ENCODE results near the gene RBKS. TPM values are rescaled to one million over a fixed set of nuclear protein-coding genes. Genes with fewer than 3 reads are reported as not detected.

Gene RBKS
- total and polyA plus RNA-seq, 2 of the 8 experiments (the other 6 are each of a cell fraction or from before 2014, with no cell fraction given), result 1.1 to 1.5 TPM

DNA sequence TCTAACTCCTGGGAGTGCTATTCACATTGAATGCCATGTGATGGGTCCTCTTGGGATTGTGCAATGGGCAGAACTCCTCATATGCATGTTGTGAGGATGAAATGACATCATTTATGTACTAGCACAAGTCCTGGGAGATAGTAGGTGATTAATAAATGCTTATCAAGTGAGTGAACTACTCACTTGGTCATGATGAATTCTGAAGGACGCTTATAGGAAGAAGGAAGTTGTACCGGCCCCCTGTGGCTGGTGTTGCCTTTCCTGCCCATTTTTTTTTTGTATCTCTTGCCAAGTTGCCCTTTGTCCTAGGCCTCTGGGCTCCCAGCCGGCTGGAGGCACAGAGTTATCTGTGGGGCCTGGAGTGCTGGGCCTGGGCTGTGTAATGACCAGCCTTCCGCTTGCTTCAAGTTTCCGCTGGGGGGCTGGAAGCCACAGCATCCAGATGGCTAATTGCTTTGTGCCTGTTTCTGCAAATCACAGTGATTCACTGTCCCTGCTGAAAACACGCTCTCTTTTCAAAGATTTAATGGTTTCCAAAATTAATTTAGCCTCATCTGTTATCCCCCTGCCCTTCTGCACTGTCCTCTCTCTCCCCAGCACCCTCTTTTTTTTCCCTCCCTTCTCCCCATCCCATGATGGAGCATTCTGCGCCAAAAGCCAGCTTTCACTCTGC lies 152.4 kb downstream of the RBKS start:
- peaks cover 0 to 4% of the 10 kb centered on the region in 2 experiments; a peak in 1 of 4 replicates for H3K9me3 ChIP-seq (ENCODE audit: insufficient read depth in 2 of 2, low read depth in 1 of 2, low read length in 1 of 2)
- no peaks in the 10 kb centered on the region for H3K79me2 ChIP-seq (ENCODE audit: control insufficient read depth in 1 of 2, insufficient read depth in 2 of 2, low read length in 2 of 2)
- ChIA-PET CTCF (ENCODE audit: partially characterized antibody) (interaction anchor here (0.5 to 2.0 kb wide), 3 partner anchors 14 to 251 kb away, joined by 3 to 12 read pairs (median 6); no protein-coding TSS in a partner anchor), POLR2A (ENCODE audit: partially characterized antibody) (interaction anchor here (1.2 to 5.2 kb wide), 5 partner anchors 11 to 653 kb away, joined by 3 to 63 read pairs (median 6); no protein-coding TSS in a partner anchor)
- H2BK20ac ChIP-seq (ENCODE audit: low read length), result no peak overlapping the region
- peaks cover 5 to 12% (median 7%) of the 10 kb centered on the region in 4 experiments for H3K4me1 ChIP-seq (replicated peaks in 1 of 4; ENCODE audit: control insufficient read depth in 3 of 4, insufficient read depth in 4 of 4, low read length in 3 of 4)
- no peaks in the 10 kb centered on the region; a peak in 1 of 7 replicates for H3K27me3 ChIP-seq (replicated peaks in 1 of 4; ENCODE audit: control insufficient read depth in 3 of 4, extremely low read depth in 1 of 4, insufficient read depth in 3 of 4, low read length in 3 of 4)
- no peak overlapping the region for H3K4me3 ChIP-seq (ENCODE audit: extremely low read depth in 1 of 4, insufficient read depth in 2 of 4, low read depth in 3 of 4, low read length in 4 of 4)
- no peak overlapping the region for H3K56ac ChIP-seq (replicated peaks; ENCODE audit: insufficient read length, low read depth, low read length)
- H3K23ac ChIP-seq (ENCODE audit: insufficient read length), result no peak overlapping the region
- no peak overlapping the region; the same call in 1 of the 2 replicates for H2BK15ac ChIP-seq (ENCODE audit: low read length)
- H3K27ac ChIP-seq (ENCODE audit: low read depth, low read length), result no peak overlapping the region
- DNase-seq (ENCODE audit: low read depth in 1 of 2, low spot score in 2 of 2) (no peak), FAIRE-seq (no peak)
- H2BK120ac ChIP-seq (replicated peaks; ENCODE audit: low read depth, low read length), result no peak overlapping the region
- H4K8ac ChIP-seq (ENCODE audit: extremely low read depth, insufficient read depth, low read length), result no peak overlapping the region
- WGBS, 2 experiments (ENCODE audit: extremely low coverage in 1 of 2, insufficient coverage in 1 of 2, insufficient read length in 1 of 2, insufficient replicate concordance in 2 of 2, low coverage in 1 of 2, low lambda C conversion rate in 2 of 2, missing lambda C conversion rate in 1 of 2), result 83% methylated on average over 7 of the region's 7 CpGs; no CpG with 5 or more reads in 1 of the 2 experiments
- peaks cover 8% of the 10 kb centered on the region; the same call in 1 of the 2 replicates for H3K23me2 ChIP-seq (ENCODE audit: low read depth, low read length)
- H3K36me3 ChIP-seq (ENCODE audit: control insufficient read depth in 2 of 4, insufficient read depth in 4 of 4, low read length in 3 of 4), result no peaks in the 10 kb centered on the region
- H4K5ac ChIP-seq (ENCODE audit: insufficient read length, low read depth, low read length), result no peak overlapping the region
- no peak overlapping the region for H2BK5ac ChIP-seq (ENCODE audit: low read depth, low read length)
- H3K4ac ChIP-seq (replicated peaks; ENCODE audit: insufficient read length, low read depth, low read length), result no peak overlapping the region
- no peak overlapping the region for H2AFZ ChIP-seq (ENCODE audit: low read length)
- H2BK12ac ChIP-seq (ENCODE audit: low read depth, low read length), result no peak overlapping the region
- H3K79me1 ChIP-seq (ENCODE audit: low read depth, low read length), result no peaks in the 10 kb centered on the region
- no peak overlapping the region for H3K14ac ChIP-seq (ENCODE audit: insufficient read length)
- no peak overlapping the region; the same call in 1 of the 2 replicates for H3K18ac ChIP-seq (ENCODE audit: extremely low read depth, low read length)
- H3K9ac ChIP-seq (replicated peaks in 1 of 4; ENCODE audit: extremely low read depth in 1 of 4, low read depth in 3 of 4, low read length in 3 of 4), result no peak overlapping the region
- H3K4me2 ChIP-seq (ENCODE audit: insufficient read depth in 1 of 2, low read depth in 2 of 2, low read length in 2 of 2), result no peak overlapping the region
- no peaks in the 10 kb centered on the region for H4K20me1 ChIP-seq (replicated peaks in 1 of 2; ENCODE audit: control insufficient read depth in 1 of 2, insufficient read depth in 2 of 2, low read length in 2 of 2)
- H4K91ac ChIP-seq (replicated peaks; ENCODE audit: insufficient read length, low read length), result no peak overlapping the region
- H2AK5ac ChIP-seq (ENCODE audit: low read depth, low read length), result no peak overlapping the region
- TF ChIP-seq EZH2 (IDR thresholded peaks at IDR 0.05; ENCODE audit: low read depth, low read length, severe bottlenecking), result no peak
- no peak for TF ChIP-seq TAF7 (optimal IDR thresholded peaks at IDR 0.05; ENCODE audit: borderline replicate concordance, low read depth, low read length)
- TF ChIP-seq KDM5A (IDR thresholded peaks at IDR 0.05; ENCODE audit: low read length), result no peak
- TF ChIP-seq BRCA1 (IDR thresholded peaks at IDR 0.05; ENCODE audit: low read depth, low read length), result no peak
- no peak for TF ChIP-seq POLR2AphosphoS5 (IDR thresholded peaks at IDR 0.05; ENCODE audit: low read depth, low read length)
- TF ChIP-seq BACH1 (IDR thresholded peaks at IDR 0.05; ENCODE audit: low read length), result no peak
- no peak for TF ChIP-seq RFX5 (IDR thresholded peaks at IDR 0.05; ENCODE audit: borderline replicate concordance, low read depth, low read length)
- no peak for TF ChIP-seq CHD2 (IDR thresholded peaks at IDR 0.05; ENCODE audit: low read length)
- TF ChIP-seq MAFK (IDR thresholded peaks at IDR 0.05; ENCODE audit: low read depth, low read length), result no peak
- TF ChIP-seq ZNF274 (IDR thresholded peaks at IDR 0.05; ENCODE audit: borderline replicate concordance, extremely low read depth, low read length), result no peak
- TF ChIP-seq EGR1 (IDR thresholded peaks at IDR 0.05; ENCODE audit: borderline replicate concordance, low read depth, low read length), result no peak
- no peak for TF ChIP-seq GTF2F1 (IDR thresholded peaks at IDR 0.05; ENCODE audit: borderline replicate concordance, low read depth, low read length)
- no peak for TF ChIP-seq CREB1 (IDR thresholded peaks at IDR 0.05)
- no peak for TF ChIP-seq TEAD4 (IDR thresholded peaks at IDR 0.05; ENCODE audit: low read depth, low read length)

Measured in H1 (cell line).